GM12892 (cell line): ENCODE results near the gene SLC8A1.

Experiments
- POLR2A ChIP-seq: IDR thresholded peaks from 2 replicates; pipeline ENCODE4 v1.6.1; 2011; ENCODE audit warnings: low read depth, low read length, control low read depth
- TAF1 ChIP-seq: IDR thresholded peaks from 2 replicates; pipeline ENCODE4 v1.6.1; 2011; ENCODE audit warnings: low read depth, mild to moderate bottlenecking, control low read depth, low read length, borderline replicate concordance

- TF ChIP-seq TAF1 (no peak), POLR2A (no peak)
These were observed 103.2 kb downstream of the SLC8A1 start for GRCh38 chr2:40348665-40349064.
